ENCODE results near the gene APOF.
"Not testable (repeated sequence)": the region's sequence is repeated elsewhere in the genome, so short reads cannot be mapped to it uniquely, and the experiment has no call there.

Gene APOF

GRCh38 chr12:56330936-56331490, 31.6 kb downstream of the APOF start:
- no peak for DNase-seq

- no peak for DNase-seq
These were observed 36.1 kb downstream of the APOF start for GRCh38 chr12:56326533-56326932.

DNA sequence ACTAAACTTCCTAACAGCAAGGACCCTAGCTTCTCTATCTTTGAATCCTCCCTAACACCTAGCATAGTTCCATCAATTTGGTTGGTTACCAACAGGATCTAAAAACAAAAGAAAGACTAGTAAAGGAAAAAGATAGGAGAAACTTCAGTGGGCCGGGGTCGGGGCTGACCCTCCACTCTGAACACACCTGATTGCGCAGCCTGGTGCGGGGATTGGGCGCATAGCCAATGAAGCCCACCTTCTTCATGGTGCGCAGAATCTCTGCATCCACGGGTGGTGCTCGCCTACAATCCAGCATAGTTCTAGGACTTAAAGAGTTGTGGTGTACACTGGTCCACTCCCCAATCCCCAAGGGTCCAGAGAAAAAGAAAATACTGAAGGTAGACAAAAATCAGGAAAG, 36.5 kb downstream of the APOF start:
- no peak for DNase-seq

DNA sequence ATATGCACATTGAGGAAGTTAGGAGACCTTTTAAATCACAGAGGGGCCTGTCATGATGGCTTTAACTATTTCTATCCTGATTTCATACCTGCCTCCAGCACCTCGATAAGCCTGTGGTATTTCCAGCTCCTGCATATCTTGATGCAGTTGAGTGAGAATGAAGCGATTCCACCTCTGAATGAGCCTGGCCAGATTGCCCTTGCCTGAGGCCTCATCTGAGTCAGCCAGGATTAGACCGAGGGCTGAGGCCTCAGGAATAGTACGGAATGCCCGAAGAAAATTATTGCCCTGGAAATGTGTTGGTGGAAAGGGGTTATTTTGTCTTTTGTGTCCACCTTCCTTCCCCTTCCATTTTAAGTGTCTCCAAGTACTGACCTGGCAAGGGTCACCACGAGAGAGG, 38.5 kb downstream of the APOF start:
- DNase-seq, result no peak

DNA sequence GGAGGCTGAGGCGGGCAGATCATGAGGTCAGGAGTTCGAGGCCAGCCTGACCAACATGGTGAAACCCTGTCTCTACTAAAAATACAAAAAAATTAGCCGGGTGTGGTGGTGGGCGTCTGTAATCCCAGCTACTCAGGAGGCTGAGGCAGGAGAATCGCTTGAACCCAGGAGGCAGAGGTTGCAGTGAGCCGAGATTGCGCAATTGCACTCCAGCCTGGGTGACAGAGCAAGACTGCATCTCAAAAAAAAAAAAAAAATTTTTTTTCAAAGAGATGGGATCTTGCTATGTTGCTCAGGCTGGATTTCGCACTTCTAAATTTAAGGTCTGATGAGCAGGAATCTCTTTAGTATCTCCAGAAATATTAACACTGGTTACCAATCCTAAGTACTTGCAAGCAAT, 41.0 kb downstream of the APOF start:
- DNase-seq, result not testable (repeated sequence)

- no peak for DNase-seq
These were observed 41.6 kb downstream of the APOF start for GRCh38 chr12:56321027-56321426.

DNA sequence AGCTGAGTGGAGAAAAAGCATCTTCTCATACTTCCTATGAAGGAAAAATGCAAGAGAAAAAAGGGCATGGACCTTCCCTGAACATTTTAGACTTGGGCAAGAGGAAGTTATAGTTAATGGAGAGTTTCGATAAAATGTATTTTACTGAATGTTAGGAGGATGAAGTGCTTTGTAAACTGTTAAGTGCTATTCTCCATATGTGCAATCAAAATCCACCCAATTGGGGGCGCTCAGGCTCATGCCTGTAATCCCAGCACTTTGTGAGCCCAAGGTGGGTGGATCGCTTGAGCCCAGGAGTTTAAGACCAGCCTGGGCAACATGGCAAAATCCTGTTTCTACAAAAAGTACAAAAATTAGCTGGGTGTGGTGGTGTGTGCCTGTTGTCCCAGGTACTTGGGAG, 45.0 kb downstream of the APOF start:
- no peak for DNase-seq

DNA sequence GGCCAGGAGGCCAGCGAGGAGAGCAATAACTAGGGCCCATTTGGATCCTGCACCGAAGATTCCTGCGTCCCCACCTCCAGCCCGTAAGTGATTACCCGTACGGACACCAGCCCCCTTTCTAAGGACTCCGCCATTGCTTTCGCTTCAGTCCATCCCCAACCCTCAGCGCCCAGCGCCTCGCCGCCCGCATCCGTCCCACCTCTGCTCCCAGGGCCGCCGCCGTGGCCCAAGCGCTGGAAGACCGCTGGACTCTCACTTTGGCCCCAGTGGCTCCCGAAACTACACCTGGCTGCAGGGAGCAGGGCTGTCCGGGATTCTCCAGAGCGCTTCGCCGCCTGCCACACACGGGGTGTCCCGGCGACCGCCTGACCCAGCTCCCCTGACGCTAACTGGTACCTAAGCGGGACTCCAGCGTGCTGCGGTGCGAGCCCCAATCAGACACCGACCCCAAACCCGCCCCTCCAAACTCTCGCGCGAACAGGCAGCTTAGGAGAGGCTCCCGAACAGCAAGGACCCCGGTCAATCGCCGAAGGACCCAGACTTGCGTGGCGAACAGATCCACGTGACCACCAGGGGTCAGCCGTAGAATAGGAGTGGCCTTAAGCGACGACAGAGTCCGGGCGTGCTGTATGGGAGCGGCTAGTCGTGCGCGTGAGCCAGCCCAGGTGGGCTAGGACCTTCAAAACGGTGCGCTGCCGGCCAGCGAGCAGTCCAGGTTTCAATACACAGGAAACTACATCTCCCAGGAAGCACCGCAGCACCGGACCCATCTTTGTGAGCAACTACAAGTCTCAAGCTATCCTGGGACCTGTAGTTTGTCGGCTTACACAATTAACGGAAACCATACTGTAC, 46.8 kb downstream of the APOF start, which contains the start of gene CNPY2:
Gene CNPY2, minus strand, starts transcription at position 367 of the 852 bp plus-strand sequence. CDS start 771 bp downstream, outside the sequence.
- DNase-seq, result peak; percentile 98

DNA sequence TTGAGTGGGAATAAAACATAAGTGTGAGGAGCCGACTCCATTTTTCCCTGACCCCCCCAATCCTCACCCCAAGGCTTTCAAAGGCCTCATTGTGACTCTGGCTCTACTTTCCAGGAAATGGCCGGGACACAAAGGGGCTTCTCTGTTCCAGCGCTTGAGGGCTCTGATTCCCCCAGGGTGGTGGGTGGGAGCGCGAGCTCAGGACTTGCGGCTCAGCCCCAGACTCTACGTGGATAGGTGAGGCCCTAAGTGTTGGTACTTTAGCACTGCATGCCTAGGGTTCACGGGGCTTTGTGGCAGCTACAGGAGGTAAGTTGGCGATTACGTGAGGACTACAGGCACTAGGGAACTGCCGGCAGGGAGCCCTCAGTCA, 47.4 kb downstream of the APOF start:
- DNase-seq, result peak; percentile 2

GRCh38 chr12:56311003-56311402, 51.7 kb downstream of the APOF start:
- no peak for DNase-seq

All from NCI-H2029 treated with DMSO at 0.1 percent for 48 hours (cell line).